K562 (cell line): Measurements from ENCODE around the gene PSMB10. TPM values are rescaled to one million over a fixed set of nuclear protein-coding genes. Genes with fewer than 3 reads are reported as not detected.

Source experiments
- BCOR ChIP-seq: fragments of 450-650 bp; IDR thresholded peaks from 2 replicates; pipeline ENCODE4 v1.6.1; 2016
- CSDE1 ChIP-seq, 2 experiments: fragments of 450-650 bp; IDR thresholded peaks; 2 replicates each; pipeline ENCODE4 v1.6.1; 2016; ENCODE audit warnings: mild to moderate bottlenecking in 1 of 2
- CTCF ChIP-seq, 3 experiments: IDR thresholded peaks in 2 of 3; conservative IDR thresholded peaks in 1 of 3; 2 replicates each; pipeline ENCODE4 v1.5.1; 2011 to 2012; ENCODE audit warnings: low read length in 3 of 3, mild to moderate bottlenecking in 3 of 3, control low read depth in 2 of 3, improper control_type of control experiment in 1 of 3, inconsistent platforms in 1 of 3, low read depth in 1 of 3, mixed read lengths in 1 of 3, moderate library complexity in 1 of 3; ENCODE audit not compliant: insufficient read depth in 2 of 3
- DPF2 ChIP-seq: fragments of 450-650 bp; IDR thresholded peaks from 2 replicates; pipeline ENCODE4 v1.6.1; 2016
- HMGN3 ChIP-seq: IDR thresholded peaks from 2 replicates; pipeline ENCODE4 v1.6.1; 2011; ENCODE audit warnings: borderline replicate concordance, low read depth, mild to moderate bottlenecking, mixed read lengths, low read length; ENCODE audit not compliant: insufficient read length; ENCODE audit errors: extremely low read depth
- HNRNPH1 ChIP-seq: fragments of 200-400 bp; formaldehyde crosslinking; optimal IDR thresholded peaks from 2 replicates; pipeline ENCODE3; 2017; ENCODE audit warnings: low read depth, mild to moderate bottlenecking, low read length, moderate library complexity
- JUNB ChIP-seq: fragments of 450-650 bp; formaldehyde crosslinking; conservative IDR thresholded peaks from 2 replicates; pipeline ENCODE4 v1.4.0; 2020; ENCODE audit warnings: mild to moderate bottlenecking
- JUND ChIP-seq, 2 experiments: IDR thresholded peaks; 2 replicates in 1 of 2; 3 replicates in 1 of 2; pipeline ENCODE4 v1.6.1; 2011; ENCODE audit warnings: borderline replicate concordance in 2 of 2, low read depth in 2 of 2, low read length in 2 of 2, improper control_type of control experiment in 1 of 2, missing biosample characterization in 1 of 2, missing genetic modification characterization in 1 of 2, missing genetic modification reagents in 1 of 2
- KLF6 ChIP-seq: fragments of 250-450 bp; sonication (Bioruptor Pico); IDR thresholded peaks from 2 replicates; pipeline ENCODE4 v1.4.0; 2020; ENCODE audit warnings: mild to moderate bottlenecking, moderate library complexity, borderline replicate concordance
- MYC ChIP-seq, 2 experiments: fragments of 250-450 bp in 1 of 2; sonication (Bioruptor Pico) in 1 of 2; IDR thresholded peaks; 2 replicates each; pipeline versions ENCODE4 v1.5.1 to v1.6.1; 2012 to 2021; ENCODE audit warnings: low read depth in 2 of 2, borderline replicate concordance in 1 of 2, improper control_type of control experiment in 1 of 2, low read length in 1 of 2, mild to moderate bottlenecking in 1 of 2, moderate library complexity in 1 of 2
- NR2F6 ChIP-seq: fragments of 450-650 bp; formaldehyde crosslinking; IDR thresholded peaks from 2 replicates; pipeline ENCODE4 v1.4.0; 2020; ENCODE audit warnings: mild to moderate bottlenecking
- RBM14 ChIP-seq: fragments of 200-400 bp; formaldehyde crosslinking; IDR thresholded peaks from 2 replicates; pipeline ENCODE4 v1.6.1; 2018; ENCODE audit warnings: low read depth, mild to moderate bottlenecking, low read length, moderate library complexity, borderline replicate concordance; ENCODE audit not compliant: insufficient read depth
- SIX5 ChIP-seq, 2 experiments: IDR thresholded peaks; 2 replicates each; pipeline ENCODE4 v1.6.1; 2011; ENCODE audit warnings: low read length in 2 of 2, borderline replicate concordance in 1 of 2, low read depth in 1 of 2, mild to moderate bottlenecking in 1 of 2, moderate library complexity in 1 of 2; ENCODE audit not compliant: insufficient read depth in 1 of 2
- TFAP4 ChIP-seq: sonication (generic); formaldehyde crosslinking; IDR thresholded peaks from 2 replicates; pipeline ENCODE4 v1.8.0; 2022; ENCODE audit warnings: missing genetic modification reagents, mild to moderate bottlenecking, moderate library complexity, borderline replicate concordance
- ZEB2 ChIP-seq: fragments of 450-650 bp; IDR thresholded peaks from 2 replicates; pipeline ENCODE4 v1.6.1; 2016
- ZFP91 ChIP-seq: sonication (generic); formaldehyde crosslinking; IDR thresholded peaks from 2 replicates; pipeline ENCODE4 v1.8.0; 2022; ENCODE audit warnings: mild to moderate bottlenecking, missing genetic modification reagents
- ZNF124 ChIP-seq: sonication (generic); formaldehyde crosslinking; IDR thresholded peaks from 2 replicates; pipeline ENCODE4 v1.8.1; 2022; ENCODE audit warnings: missing genetic modification reagents
- ZNF133 ChIP-seq: fragments of 250-450 bp; sonication (Bioruptor Pico); IDR thresholded peaks from 2 replicates; pipeline ENCODE4 v1.4.0; 2020; ENCODE audit warnings: mild to moderate bottlenecking
- ZNF507 ChIP-seq: conservative IDR thresholded peaks from 2 replicates; pipeline ENCODE4 v1.6.1; 2017; ENCODE audit warnings: missing genetic modification characterization, missing compliant biosample characterization
- ZNF583 ChIP-seq: fragments of 250-450 bp; sonication (Bioruptor Pico); IDR thresholded peaks from 2 replicates; pipeline ENCODE4 v1.4.0; 2020
- ZSCAN29 ChIP-seq: fragments of 450-650 bp; IDR thresholded peaks from 2 replicates; pipeline ENCODE4 v1.6.1; 2017
- polyA plus RNA-seq, 8 experiments: library from polyadenylated mRNA; depleted of rRNA in 4 of 8; stranded (reverse) in 5 of 8; unstranded in 3 of 8; fragments of >200 nt; fragmentation: Nextera tagmentation in 2 of 8; fragmentation: Illumina TruSeq in 1 of 8; extraction: Ambion mirVana in 2 of 8; extraction: Trizol in 1 of 8; gene quantifications; 2 replicates each; pipeline versions ENCODE4 v1.2.1 to v1.2.3, GENCODE V29; 2011 to 2014; ENCODE audit warnings: inconsistent platforms in 1 of 8, missing spikeins in 1 of 8
- total RNA-seq, 7 experiments: library from RNA; depleted of rRNA in 6 of 7; stranded (reverse); fragments of >200 nt in 6 of 7; fragmentation: Illumina TruSeq in 2 of 7; extraction: Trizol in 2 of 7; gene quantifications; 2 replicates each; pipeline versions ENCODE4 v1.2.1 to v1.2.3, GENCODE V29; 2011 to 2021; ENCODE audit warnings: low replicate concordance in 1 of 7

PSMB10 gene
- total and polyA plus RNA-seq, 9 of the 15 experiments (the other 6 are each of a cell fraction or from before 2014, with no cell fraction given): 11.7 to 105 (median 51.0) TPM

GRCh38 chr16:67936124-67936879 is at the start of gene PSMB10 (continued):
- no peak for TF ChIP-seq CSDE1 (IDR thresholded peaks at IDR 0.05)
- TF ChIP-seq TFAP4: peak; percentile 67; the same call in 1 of the 2 replicates
- no peak for TF ChIP-seq NR2F6 (CRISPR knock-in tag)
- no peak for TF ChIP-seq JUND (IDR thresholded peaks at IDR 0.05; ENCODE audit: borderline replicate concordance, low read depth, low read length)
- TF ChIP-seq JUND (tag; IDR thresholded peaks at IDR 0.05; ENCODE audit: borderline replicate concordance, low read depth, low read length): no peak
- no peak for TF ChIP-seq DPF2
- no peak for TF ChIP-seq JUNB (CRISPR knock-in tag)
- TF ChIP-seq ZNF124 (CRISPR knock-in tag): no peak
- no peak for TF ChIP-seq SIX5 (IDR thresholded peaks at IDR 0.05; ENCODE audit: borderline replicate concordance in 1 of 2, insufficient read depth in 1 of 2, low read depth in 1 of 2, low read length in 2 of 2)
- TF ChIP-seq RBM14: no peak
- TF ChIP-seq ZFP91 (CRISPR knock-in tag): 0 out of 2 replicates have a peak, but pooled peaks have one; percentile 30
- TF ChIP-seq ZNF507 (tag): no peak
- TF ChIP-seq ZSCAN29: no peak
- TF ChIP-seq HMGN3: no peak
- TF ChIP-seq BCOR: no peak
- TF ChIP-seq MYC (IDR thresholded peaks at IDR 0.05; ENCODE audit: low read depth, low read length): no peak; the same call in 1 of the 2 replicates
- TF ChIP-seq MYC (CRISPR knock-in tag; IDR thresholded peaks at IDR 0.05; ENCODE audit: borderline replicate concordance, low read depth): peak; percentile 42; the same call in 1 of the 2 replicates
- no peak for TF ChIP-seq KLF6 (CRISPR knock-in tag)
- TF ChIP-seq ZNF133 (CRISPR knock-in tag): no peak
- no peak for TF ChIP-seq HNRNPH1
- TF ChIP-seq ZEB2: no peak
- 0 out of 6 replicates have a peak, but pooled peaks of 1 of the 3 experiments have one; percentile 12 for TF ChIP-seq CTCF (IDR thresholded peaks at IDR 0.05 in 2 of 3, conservative IDR thresholded peaks at IDR 0.05 in 1 of 3; ENCODE audit: insufficient read depth in 2 of 3, low read depth in 1 of 3, low read length in 3 of 3)
- no peak for TF ChIP-seq ZNF583 (CRISPR knock-in tag)
